Endothelial cell of umbilical vein (primary cell): Measurements from ENCODE around the gene TSG101. TPM values are rescaled to one million over a fixed set of nuclear protein-coding genes. Genes with fewer than 3 reads are reported as not detected.

Experiments
- BruUV-seq: library from RNA; stranded (reverse); fragments of 400-500 nt; replicated peaks from 2 replicates; lab custom pipeline; 2021; lab: Mats Ljungman, UMichigan
- CTCF ChIA-PET: fragments of 300-600, 350-600 bp; sonication (Branson Sonifier 250); formaldehyde crosslinking; loops from one replicate; lab custom pipeline; 2021; ENCODE audit warnings: antibody characterized with exemption, inconsistent platforms; lab: Charles Lee
- POLR2A ChIA-PET: fragments of 300-600, 350-600 bp; sonication (Branson Sonifier 250); formaldehyde crosslinking; loops from one replicate; lab custom pipeline; 2021; ENCODE audit warnings: antibody characterized with exemption, inconsistent platforms; lab: Charles Lee
- DNase-seq: peaks from one replicate; pipeline ENCODE4 v3.0.0-alpha.2; 2011; ENCODE audit warnings: low read depth, low spot score
- FAIRE-seq: peaks from 2 replicates; lab custom pipeline; 2011; peaks lifted over from hg19 to GRCh38; lab: Jason Lieb, UNC
- H2AFZ ChIP-seq: 2 replicates; pipeline ENCODE4 v1.6.0; 2012; ENCODE audit warnings: low read depth, low read length, control low read depth, inconsistent platforms
- H3K27ac ChIP-seq: 2 replicates; pipeline ENCODE4 v1.5.1; 2011; ENCODE audit warnings: low read depth, mild to moderate bottlenecking, control low read depth, low read length, moderate library complexity; ENCODE audit not compliant: insufficient read depth
- H3K27me3 ChIP-seq, 2 experiments: 2 replicates each; pipeline versions ENCODE4 v1.6.0 to v1.6.1; 2011; ENCODE audit warnings: low read length in 2 of 2, mixed read lengths in 1 of 2; ENCODE audit not compliant: control insufficient read depth in 2 of 2, insufficient read depth in 2 of 2
- H3K36me3 ChIP-seq, 2 experiments: 2 replicates in 1 of 2; 3 replicates in 1 of 2; pipeline ENCODE4 v1.5.1; 2011; ENCODE audit warnings: low read length in 2 of 2, mild to moderate bottlenecking in 1 of 2, moderate library complexity in 1 of 2; ENCODE audit not compliant: control insufficient read depth in 2 of 2, insufficient read depth in 2 of 2; ENCODE audit errors: extremely low read depth in 1 of 2
- H3K4me1 ChIP-seq: 3 replicates; pipeline ENCODE4 v1.5.1; 2011; ENCODE audit warnings: mild to moderate bottlenecking, low read length; ENCODE audit not compliant: control insufficient read depth, insufficient read depth; ENCODE audit errors: extremely low read depth
- H3K4me2 ChIP-seq: 2 replicates; pipeline ENCODE4 v1.6.1; 2011; ENCODE audit warnings: low read length, control low read depth, mixed read lengths; ENCODE audit not compliant: insufficient read depth
- H3K4me3 ChIP-seq, 3 experiments: fragments of 200-600 bp in 1 of 3; sonication (generic), shearing (Covaris generic) in 1 of 3; replicated peaks in 1 of 3; 2 replicates each; pipeline ENCODE4 v1.5.1; 2011 to 2016; ENCODE audit warnings: control low read depth in 3 of 3, low read length in 3 of 3, mild to moderate bottlenecking in 2 of 3, inconsistent platforms in 1 of 3, low read depth in 1 of 3, moderate library complexity in 1 of 3; ENCODE audit not compliant: insufficient read depth in 1 of 3
- H3K79me2 ChIP-seq: 2 replicates; pipeline ENCODE4 v1.6.0; 2012; ENCODE audit warnings: low read length, inconsistent platforms; ENCODE audit not compliant: control insufficient read depth, insufficient read depth
- H3K9ac ChIP-seq: replicated peaks from 2 replicates; pipeline ENCODE3; 2011; ENCODE audit warnings: low read length, control low read depth; ENCODE audit not compliant: insufficient read depth; ENCODE audit errors: extremely low read depth
- H3K9me1 ChIP-seq: replicated peaks from 3 replicates; pipeline ENCODE4 v1.6.0; 2011; ENCODE audit warnings: mild to moderate bottlenecking, low read length; ENCODE audit not compliant: control insufficient read depth, insufficient read depth; ENCODE audit errors: extremely low read depth
- H3K9me3 ChIP-seq: replicated peaks from 2 replicates; pipeline ENCODE4 v1.5.1; 2012; ENCODE audit warnings: low read length, inconsistent platforms; ENCODE audit not compliant: control insufficient read depth, insufficient read depth
- H4K20me1 ChIP-seq: replicated peaks from 2 replicates; pipeline ENCODE3; 2011; ENCODE audit warnings: mild to moderate bottlenecking, low read length; ENCODE audit not compliant: control insufficient read depth, insufficient read depth; ENCODE audit errors: extremely low read depth
- CTCF ChIP-seq, 2 donors: IDR thresholded peaks; 1 replicate in 1 of 2; 2 replicates in 1 of 2; pipeline ENCODE4 v1.5.1; 2011; ENCODE audit warnings: low read length in 2 of 2, mild to moderate bottlenecking in 2 of 2, moderate library complexity in 2 of 2, control low read depth in 1 of 2, inconsistent platforms in 1 of 2, low read depth in 1 of 2; ENCODE audit not compliant: insufficient read depth in 1 of 2; ENCODE audit errors: extremely low read depth in 1 of 2
- EZH2 ChIP-seq: IDR thresholded peaks from 2 replicates; pipeline ENCODE4 v1.6.1; 2012; ENCODE audit warnings: borderline replicate concordance, low read depth, mild to moderate bottlenecking, moderate library complexity, low read length, inconsistent platforms; ENCODE audit not compliant: severe bottlenecking
- FOS ChIP-seq: IDR thresholded peaks from 2 replicates; pipeline ENCODE4 v1.6.1; 2011; ENCODE audit warnings: mild to moderate bottlenecking, low read length, moderate library complexity, borderline replicate concordance; ENCODE audit not compliant: insufficient read depth
- GATA2 ChIP-seq: IDR thresholded peaks from 2 replicates; pipeline ENCODE4 v1.7.0; 2011; ENCODE audit warnings: low read depth, mild to moderate bottlenecking, moderate library complexity, mixed read lengths, low read length; ENCODE audit not compliant: insufficient read length, insufficient read depth
- JUN ChIP-seq: IDR thresholded peaks from 2 replicates; pipeline ENCODE4 v1.6.1; 2011; ENCODE audit warnings: borderline replicate concordance, low read depth; ENCODE audit not compliant: insufficient read length, insufficient read depth
- MAX ChIP-seq: IDR thresholded peaks from 2 replicates; pipeline ENCODE4 v1.6.1; 2011; ENCODE audit not compliant: insufficient read depth, insufficient read length
- MYC ChIP-seq: IDR thresholded peaks from one replicate; pipeline ENCODE4 v1.6.1; 2011; ENCODE audit warnings: mild to moderate bottlenecking, low read depth, low read length
- POLR2A ChIP-seq: IDR thresholded peaks from 2 replicates; pipeline ENCODE4 v1.6.1; 2012; ENCODE audit warnings: low read depth, mild to moderate bottlenecking, control low read depth, low read length
- POLR2AphosphoS5 ChIP-seq: IDR thresholded peaks from 2 replicates; pipeline ENCODE4 v1.6.1; 2012; ENCODE audit warnings: low read depth, mild to moderate bottlenecking, control low read depth, low read length, moderate library complexity; ENCODE audit not compliant: insufficient read depth
- dilution Hi-C: fragments of 300-500 bp; cut with MboI; formaldehyde crosslinking; loops from one replicate; pipeline ENCODE4 v1.15.0; 2019; ENCODE audit warnings: low sequenced_read_pairs; ENCODE audit not compliant: extremely low pct_ligation_motif_present
- intact Hi-C: fragments of 100-400 bp; cut with micrococcal nuclease; formaldehyde crosslinking; loops from one replicate; pipeline ENCODE4 v1.10.0; 2022
- polyA plus RNA-seq, 4 experiments: library from polyadenylated mRNA; depleted of rRNA in 3 of 4; stranded (reverse) in 3 of 4; unstranded in 1 of 4; fragments of >200 nt; gene quantifications; 2 replicates each; pipeline versions ENCODE4 v1.2.1 to v1.2.3, GENCODE V29; 2011 to 2012; ENCODE audit warnings: missing spikeins in 1 of 4
- total RNA-seq: library from RNA; stranded (reverse); gene quantifications from 2 replicates; pipeline ENCODE4 v1.2.3, GENCODE V29; 2021

TSG101 gene
- total and polyA plus RNA-seq, 2 donors (not counting 3 experiments of a cell fraction or from before 2014, with no cell fraction given) = 41.3 to 163 TPM

DNA sequence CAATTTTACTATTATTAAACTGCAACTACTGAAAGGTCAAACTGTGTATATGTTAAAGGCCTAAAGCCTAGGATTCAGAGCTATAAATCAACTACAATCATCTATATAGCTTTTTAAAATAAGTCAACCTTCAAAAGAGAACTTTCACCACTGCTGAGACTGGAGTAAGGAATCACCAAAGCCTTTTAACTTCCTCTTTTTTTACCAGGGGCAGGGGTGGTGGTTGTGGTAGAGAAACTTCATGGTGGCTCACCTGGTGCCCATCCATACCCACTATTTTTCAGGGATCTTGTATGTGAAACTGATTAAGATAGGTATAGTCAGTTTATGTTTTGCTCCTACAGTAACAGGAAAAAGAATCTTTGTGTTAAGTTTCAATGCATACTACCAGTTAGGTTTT, 31.5 kb downstream of the TSG101 start:
- POLR2A ChIA-PET = no interaction called here
- Histone ChIP-seq H3K9me3 (no peaks in the 10 kb centered on the region), H3K27ac (no peak overlapping the region), H2AFZ (no peak overlapping the region), H4K20me1 (no peaks in the 10 kb centered on the region), H3K4me1 (no peaks in the 10 kb centered on the region), H3K27me3 (no peaks in the 10 kb centered on the region), H3K9ac (no peak overlapping the region), H3K9me1 (no peaks in the 10 kb centered on the region), H3K4me3 (no peak overlapping the region), H3K4me2 (no peak overlapping the region), H3K36me3 (peaks cover 2 to 17% of the 10 kb centered on the region in 2 experiments), H3K79me2 (no peaks in the 10 kb centered on the region)
- TF ChIP-seq MYC = no peak
- no peak for TF ChIP-seq JUN
- no peak for TF ChIP-seq POLR2AphosphoS5
- no peak for TF ChIP-seq EZH2
- DNase-seq = no peak
- dilution Hi-C loops (no loop called here), intact Hi-C loops (no loop called here)
- no TSS peak for BruUV-seq
- CTCF ChIA-PET = no interaction called here
- FAIRE-seq = no peak

DNA sequence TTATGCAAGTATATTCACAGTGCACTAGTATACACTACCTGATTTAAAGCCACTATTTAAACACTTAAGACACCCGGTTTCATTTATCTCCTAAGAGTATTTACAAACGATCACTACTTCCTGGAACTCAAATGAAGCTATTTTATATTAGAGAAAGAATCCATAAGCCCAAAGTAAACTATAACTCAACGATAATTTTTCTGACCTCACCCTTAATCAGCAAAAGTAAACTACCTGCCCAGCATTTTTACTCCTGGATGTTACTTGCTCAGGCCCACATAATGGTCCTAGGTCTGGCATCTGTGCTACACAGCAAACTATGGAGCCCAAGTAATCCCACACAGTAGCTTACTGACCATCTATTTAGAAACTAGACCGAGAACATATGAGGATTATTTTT, 33.4 kb downstream of the TSG101 start:
- no peak overlapping the region for H3K27ac ChIP-seq
- H3K9ac ChIP-seq = no peak overlapping the region
- H3K4me3 ChIP-seq = no peak overlapping the region
- no TSS peak for BruUV-seq
- no peak for TF ChIP-seq POLR2AphosphoS5
- no peak for TF ChIP-seq JUN
- TF ChIP-seq CTCF (IDR thresholded peaks at IDR 0.05; ENCODE audit: extremely low read depth in 1 of 2, insufficient read depth in 1 of 2, low read depth in 1 of 2, low read length in 2 of 2) = no peak
- no peak for TF ChIP-seq MAX
- no peak for TF ChIP-seq GATA2
- no peak for TF ChIP-seq POLR2A
- no peak for TF ChIP-seq EZH2
- no peak for TF ChIP-seq MYC
- TF ChIP-seq FOS = no peak
- peaks cover 2 to 16% of the 10 kb centered on the region in 2 experiments for H3K36me3 ChIP-seq
- ChIA-PET POLR2A (no interaction called here), CTCF (no interaction called here)
- H3K4me2 ChIP-seq = no peak overlapping the region
- no peaks in the 10 kb centered on the region for H4K20me1 ChIP-seq
- no peak overlapping the region for H2AFZ ChIP-seq
- no peak for DNase-seq
- H3K79me2 ChIP-seq = no peaks in the 10 kb centered on the region
- dilution Hi-C loops (no loop called here), intact Hi-C loops (no loop called here)
- no peaks in the 10 kb centered on the region for H3K9me1 ChIP-seq
- H3K9me3 ChIP-seq = no peaks in the 10 kb centered on the region
- no peak for FAIRE-seq
- H3K27me3 ChIP-seq = no peaks in the 10 kb centered on the region
- no peaks in the 10 kb centered on the region for H3K4me1 ChIP-seq
